Hepatocyte (in vitro differentiated cells): ENCODE measurements around the gene FREM3. TPM values are rescaled to one million over a fixed set of nuclear protein-coding genes. Genes with fewer than 3 reads are reported as not detected.

Source experiments
- DNase-seq: peaks from one replicate; pipeline ENCODE4 v3.0.0-alpha.2; 2016; ENCODE audit warnings: low spot score
- H2AFZ ChIP-seq: fragments of 200-600 bp; sonication (generic); 2 replicates; pipeline ENCODE4 v1.6.0; 2016; ENCODE audit warnings: antibody characterized with exemption, mild to moderate bottlenecking
- H3K27ac ChIP-seq: fragments of 200-600 bp; sonication (generic); 2 replicates; pipeline ENCODE4 v1.5.1; 2016; ENCODE audit warnings: mild to moderate bottlenecking
- H3K27me3 ChIP-seq: fragments of 200-600 bp; sonication (generic); 2 replicates; pipeline ENCODE4 v1.6.1; 2016
- H3K36me3 ChIP-seq: fragments of 200-600 bp; sonication (generic); replicated peaks from 2 replicates; pipeline ENCODE4 v1.5.1; 2016; ENCODE audit warnings: low read depth; ENCODE audit not compliant: insufficient read depth
- H3K4me1 ChIP-seq: fragments of 200-600 bp; sonication (generic); 2 replicates; pipeline ENCODE4 v1.5.1; 2016; ENCODE audit warnings: mild to moderate bottlenecking, moderate library complexity; ENCODE audit not compliant: insufficient read depth
- H3K4me2 ChIP-seq: fragments of 200-600 bp; sonication (generic); 2 replicates; pipeline ENCODE4 v1.6.0; 2016
- H3K4me3 ChIP-seq: fragments of 200-600 bp; sonication (generic); 2 replicates; pipeline ENCODE4 v1.5.1; 2016; ENCODE audit warnings: mild to moderate bottlenecking
- H3K79me2 ChIP-seq: fragments of 200-600 bp; sonication (generic); 2 replicates; pipeline ENCODE4 v1.6.0; 2017; ENCODE audit warnings: mild to moderate bottlenecking
- H3K9me2 ChIP-seq: fragments of 200-600 bp; sonication (generic); replicated peaks from 2 replicates; pipeline ENCODE4 v1.6.0; 2017; ENCODE audit warnings: mild to moderate bottlenecking; ENCODE audit not compliant: insufficient read depth
- H3K9me3 ChIP-seq: fragments of 200-600 bp; sonication (generic); 2 replicates; pipeline ENCODE4 v1.5.1; 2016; ENCODE audit warnings: low read depth, mild to moderate bottlenecking
- H4K20me1 ChIP-seq: fragments of 200-600 bp; sonication (generic); 2 replicates; pipeline ENCODE4 v1.6.0; 2016; ENCODE audit warnings: mild to moderate bottlenecking; ENCODE audit not compliant: insufficient read depth, poor library complexity, severe bottlenecking
- CTCF ChIP-seq: fragments of 200-600 bp; sonication (generic); IDR thresholded peaks from 2 replicates; pipeline ENCODE4 v1.5.1; 2016; ENCODE audit warnings: antibody characterized with exemption, mild to moderate bottlenecking; ENCODE audit not compliant: poor library complexity
- EZH2 ChIP-seq: fragments of 200-600 bp; sonication (generic); IDR thresholded peaks from 2 replicates; pipeline ENCODE4 v1.6.1; 2016; ENCODE audit warnings: antibody characterized with exemption, mild to moderate bottlenecking, borderline replicate concordance
- EZH2phosphoT487 ChIP-seq: fragments of 200-600 bp; sonication (generic); IDR thresholded peaks from one replicate; pipeline ENCODE4 v1.6.1; 2018; ENCODE audit warnings: antibody characterized with exemption, mild to moderate bottlenecking, low read depth, moderate library complexity; ENCODE audit not compliant: unreplicated experiment, severe bottlenecking
- WGBS: methylation state at CpG from one replicate; pipeline ENCODE4 v1.1.6; 2016; ENCODE audit warnings: low lambda C conversion rate; ENCODE audit errors: missing lambda C conversion rate; 5-methylcytosine and 5-hydroxymethylcytosine counted together
- polyA plus RNA-seq: library from polyadenylated mRNA; unstranded; fragments of >200 nt; fragmentation: Nextera tagmentation; extraction: Ambion mirVana; gene quantifications from 2 replicates; pipeline ENCODE4 v1.2.1, GENCODE V29; 2016
- total RNA-seq: library from RNA; depleted of rRNA; stranded (reverse); fragments of >200 nt; gene quantifications from 2 replicates; pipeline ENCODE4 v1.2.3, GENCODE V29; 2014

The FREM3 gene
- total and polyA plus RNA-seq, 2 experiments from 2014 or later, result 0.23 TPM; not detected in 1

- Histone ChIP-seq H4K20me1 (no peaks in the 10 kb centered on the region), H3K4me2 (no peak overlapping the region), H3K36me3 (no peaks in the 10 kb centered on the region), H3K4me1 (no peaks in the 10 kb centered on the region), H3K27me3 (no peaks in the 10 kb centered on the region), H3K9me2 (no peaks in the 10 kb centered on the region), H3K9me3 (no peaks in the 10 kb centered on the region), H3K4me3 (no peak overlapping the region), H3K27ac (no peak overlapping the region), H3K79me2 (no peaks in the 10 kb centered on the region), H2AFZ (no peak overlapping the region)
- no peak for DNase-seq
- TF ChIP-seq EZH2, result no peak
- TF ChIP-seq CTCF, result no peak
- TF ChIP-seq EZH2phosphoT487, result no peak
- WGBS, result 70% methylated on average over 1 of the region's 1 CpG
Measured at GRCh38 chr4:143618811-143619210, 81.7 kb downstream of the FREM3 start.

DNA sequence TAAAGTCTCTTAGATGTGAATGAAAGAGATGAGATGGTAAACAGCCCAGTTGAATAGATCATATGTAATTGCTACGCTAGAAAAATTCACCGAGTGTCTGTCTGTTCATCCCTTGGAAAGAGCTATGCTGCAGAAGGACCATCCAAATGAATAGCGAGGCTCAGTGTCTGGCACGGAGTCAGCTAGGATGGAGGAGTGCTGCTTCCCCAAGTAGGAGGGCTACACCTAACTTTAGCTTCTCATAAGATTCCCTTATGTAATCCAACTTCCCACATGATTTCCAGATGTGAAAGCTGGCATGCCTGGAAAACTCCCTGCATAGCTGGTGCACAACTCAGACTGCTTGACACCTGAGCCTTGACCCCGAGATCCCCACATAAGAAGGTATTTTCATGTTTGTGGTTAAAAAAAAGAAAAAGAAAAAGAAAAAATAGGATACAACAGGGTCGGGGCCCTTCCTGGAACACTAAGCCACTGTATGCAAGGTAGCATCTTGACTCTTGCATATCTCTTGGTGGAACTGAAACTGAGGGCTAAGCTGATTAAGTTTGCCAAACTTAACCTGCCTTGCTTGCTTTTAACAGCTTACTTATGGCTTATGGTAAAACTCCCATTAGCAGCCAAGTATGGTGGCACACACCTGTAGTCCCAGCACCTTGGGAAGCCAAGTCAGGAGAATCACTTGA is 82.3 kb downstream of the FREM3 start:
- no peaks in the 10 kb centered on the region for H3K9me3 ChIP-seq
- H3K4me3 ChIP-seq, result no peak overlapping the region
- no peak overlapping the region for H3K4me2 ChIP-seq
- no peaks in the 10 kb centered on the region for H3K9me2 ChIP-seq
- no peaks in the 10 kb centered on the region for H3K79me2 ChIP-seq
- no peaks in the 10 kb centered on the region for H3K4me1 ChIP-seq
- no peak overlapping the region for H2AFZ ChIP-seq
- TF ChIP-seq CTCF (no peak), EZH2 (no peak), EZH2phosphoT487 (no peak)
- H3K36me3 ChIP-seq, result no peaks in the 10 kb centered on the region
- DNase-seq, result no peak
- 85% methylated on average over 6 of the region's 6 CpGs for WGBS
- H4K20me1 ChIP-seq, result no peaks in the 10 kb centered on the region
- no peak overlapping the region for H3K27ac ChIP-seq
- no peaks in the 10 kb centered on the region for H3K27me3 ChIP-seq

DNA sequence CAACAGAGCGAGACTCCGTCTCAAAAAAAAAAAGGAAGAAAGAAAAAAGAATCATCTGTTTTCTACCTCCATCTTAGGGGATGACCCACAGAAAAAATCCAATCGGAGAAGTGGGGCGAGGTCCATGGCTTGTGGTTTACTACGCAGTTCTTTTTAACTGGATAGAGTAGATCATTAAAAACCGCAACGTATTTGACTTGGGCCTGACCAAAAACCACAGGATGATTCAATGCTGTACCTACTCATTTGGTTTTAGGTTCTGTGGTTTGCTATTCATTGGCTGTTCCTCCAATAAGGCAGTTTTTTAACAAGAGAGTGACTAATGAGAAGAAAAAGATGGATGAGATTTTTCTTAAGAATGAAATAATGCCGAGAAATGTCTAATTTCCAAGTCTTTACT is 83.7 kb downstream of the FREM3 start:
- Histone ChIP-seq H2AFZ (no peak overlapping the region), H3K9me3 (no peaks in the 10 kb centered on the region), H3K79me2 (no peaks in the 10 kb centered on the region), H3K4me1 (no peaks in the 10 kb centered on the region), H3K9me2 (no peaks in the 10 kb centered on the region), H3K4me3 (no peak overlapping the region), H3K27me3 (no peaks in the 10 kb centered on the region), H4K20me1 (no peaks in the 10 kb centered on the region), H3K27ac (no peak overlapping the region), H3K36me3 (no peaks in the 10 kb centered on the region), H3K4me2 (no peak overlapping the region)
- TF ChIP-seq EZH2phosphoT487, result no peak
- TF ChIP-seq EZH2, result no peak
- no peak for TF ChIP-seq CTCF
- no peak for DNase-seq
- 96% methylated on average over 8 of the region's 8 CpGs for WGBS
